Glutamatergic neuron (in vitro differentiated cells): Measurements from ENCODE around the gene RPL27A. TPM values are rescaled to one million over a fixed set of nuclear protein-coding genes. Genes with fewer than 3 reads are reported as not detected.

ENCODE experiments used
- DNase-seq: peaks from one replicate; pipeline ENCODE4 v3.0.0; 2022
- H3K27ac Mint-ChIP-seq: one replicate; pipeline ENCODE4 v1.8.0; 2020; ENCODE audit warnings: mild to moderate bottlenecking, mixed read lengths, inconsistent platforms; ENCODE audit not compliant: unreplicated experiment
- H3K27me3 Mint-ChIP-seq: one replicate; pipeline ENCODE4 v1.8.0; 2020; ENCODE audit warnings: mild to moderate bottlenecking, moderate library complexity, mixed read lengths, inconsistent platforms; ENCODE audit not compliant: unreplicated experiment
- H3K36me3 Mint-ChIP-seq: one replicate; pipeline ENCODE4 v1.8.0; 2020; ENCODE audit warnings: mild to moderate bottlenecking, mixed read lengths, inconsistent platforms; ENCODE audit not compliant: unreplicated experiment
- H3K4me1 Mint-ChIP-seq: one replicate; pipeline ENCODE4 v1.8.0; 2020; ENCODE audit warnings: mild to moderate bottlenecking, low read depth, mixed read lengths, inconsistent platforms; ENCODE audit not compliant: unreplicated experiment
- H3K4me3 Mint-ChIP-seq: one replicate; pipeline ENCODE4 v1.8.0; 2020; ENCODE audit warnings: mild to moderate bottlenecking, mixed read lengths, inconsistent platforms; ENCODE audit not compliant: unreplicated experiment
- H3K9me3 Mint-ChIP-seq: one replicate; pipeline ENCODE4 v1.8.0; 2020; ENCODE audit warnings: mild to moderate bottlenecking, moderate library complexity, mixed read lengths, inconsistent platforms; ENCODE audit not compliant: unreplicated experiment
- CTCF ChIP-seq: fragments of 200-600 bp; sonication (generic); IDR thresholded peaks from one replicate; pipeline ENCODE4 v1.5.0; 2021; ENCODE audit not compliant: partially characterized antibody, unreplicated experiment
- total RNA-seq: library from RNA; stranded (reverse); fragmentation: NEBNext Ultra II Directional; extraction: Animal tissue kit (Norgen Biotek cat#: 25700); gene quantifications from one replicate; pipeline ENCODE4 v1.2.1, GENCODE V29; 2021; ENCODE audit not compliant: unreplicated experiment

Gene RPL27A
- total RNA-seq, 1 donor from 2014 or later = 398 TPM

GRCh38 chr11:8650401-8650990, 32.1 kb upstream of the RPL27A start:
- Mint-ChIP-seq H3K27me3 (no peaks in the 10 kb centered on the region), H3K4me3 (peak overlapping the region; percentile 22), H3K36me3 (no peaks in the 10 kb centered on the region), H3K4me1 (peaks cover 11% of the 10 kb centered on the region), H3K9me3 (peaks cover 3% of the 10 kb centered on the region), H3K27ac (peak overlapping the region; percentile 7)
- DNase-seq = no peak
- no peak for TF ChIP-seq CTCF

- H3K9me3 Mint-ChIP-seq = peaks cover 3% of the 10 kb centered on the region
- no peaks in the 10 kb centered on the region for H3K36me3 Mint-ChIP-seq
- H3K27ac Mint-ChIP-seq = no peak overlapping the region
- H3K4me3 Mint-ChIP-seq = no peak overlapping the region
- TF ChIP-seq CTCF = no peak
- peaks cover 19% of the 10 kb centered on the region for H3K4me1 Mint-ChIP-seq
- peaks cover 2% of the 10 kb centered on the region for H3K27me3 Mint-ChIP-seq
- no peak for DNase-seq
Observed at GRCh38 chr11:8652140-8652539, 30.5 kb upstream of the RPL27A start.

GRCh38 chr11:8654503-8654902, 28.1 kb upstream of the RPL27A start:
- H3K9me3 Mint-ChIP-seq = peaks cover 4% of the 10 kb centered on the region
- peaks cover 21% of the 10 kb centered on the region for H3K4me1 Mint-ChIP-seq
- H3K4me3 Mint-ChIP-seq = no peak overlapping the region
- H3K27ac Mint-ChIP-seq = no peak overlapping the region
- H3K27me3 Mint-ChIP-seq = peaks cover 2% of the 10 kb centered on the region
- no peak for TF ChIP-seq CTCF
- H3K36me3 Mint-ChIP-seq = no peaks in the 10 kb centered on the region
- no peak for DNase-seq

- Mint-ChIP-seq H3K4me1 (peaks cover 16% of the 10 kb centered on the region), H3K27ac (no peak overlapping the region), H3K36me3 (no peaks in the 10 kb centered on the region), H3K9me3 (peaks cover 2% of the 10 kb centered on the region), H3K27me3 (peaks cover 2% of the 10 kb centered on the region), H3K4me3 (peak overlapping the region; percentile 30)
- no peak for TF ChIP-seq CTCF
- no peak for DNase-seq
Observed at GRCh38 chr11:8656291-8656690, 26.3 kb upstream of the RPL27A start.

- TF ChIP-seq CTCF = no peak
- Mint-ChIP-seq H3K27ac (peak overlapping the region; percentile 83), H3K36me3 (no peaks in the 10 kb centered on the region), H3K4me1 (peaks cover 18% of the 10 kb centered on the region), H3K27me3 (peaks cover 2% of the 10 kb centered on the region), H3K4me3 (peak overlapping the region; percentile 60), H3K9me3 (peaks cover 2% of the 10 kb centered on the region)
- peak; percentile 53 for DNase-seq
Observed at GRCh38 chr11:8658321-8659057, 24.1 kb upstream of the RPL27A start.
